Prostate gland (tissue), 2 donors: ENCODE data around the gene PROSER1.

ENCODE experiments used
- POLR2A ChIP-seq: fragments of 450-650 bp; IDR thresholded peaks from one replicate; pipeline ENCODE4 v1.6.1; 2016; ENCODE audit warnings: antibody characterized with exemption, mild to moderate bottlenecking
- POLR2AphosphoS5 ChIP-seq: sonication (generic); formaldehyde crosslinking; IDR thresholded peaks from one replicate; pipeline ENCODE4 v1.6.1; 2017; ENCODE audit warnings: antibody characterized with exemption
- TF ChIP-seq, protein P1 (sequence below), 4 experiments: fragments of 200-600 bp in 2 of 4; fragments of 450-650 bp in 2 of 4; sonication (generic) in 2 of 4; IDR thresholded peaks; 1 replicate in 3 of 4; 2 replicates in 1 of 4; pipeline ENCODE4 v1.5.1; 2016 to 2019; ENCODE audit warnings: antibody characterized with exemption in 4 of 4, mild to moderate bottlenecking in 2 of 4, moderate library complexity in 2 of 4

DNA sequence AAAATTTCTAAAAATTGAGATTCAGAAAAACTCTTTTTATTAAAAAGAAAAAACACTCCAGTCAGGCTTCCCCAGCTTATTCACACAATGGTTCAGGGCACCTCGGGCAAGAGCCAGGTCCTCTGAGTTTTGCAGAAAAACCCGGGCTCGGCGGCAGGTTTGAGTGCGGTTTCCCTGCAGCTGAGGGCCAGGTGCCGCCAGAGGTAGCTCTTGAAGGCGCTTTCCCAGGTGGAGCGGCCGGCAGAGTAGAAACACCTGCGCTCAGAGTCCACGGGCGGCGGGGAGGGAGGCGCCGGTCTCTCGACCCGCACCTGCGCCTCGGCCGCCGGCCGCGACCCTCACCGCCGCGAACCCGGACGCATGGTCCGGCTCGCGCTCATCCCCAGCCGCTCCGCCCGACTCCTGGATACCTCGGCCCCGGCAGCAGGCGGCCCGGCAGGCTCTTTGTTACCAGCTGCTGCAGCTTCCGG lies 444 bp downstream of the PROSER1 start:
- TF ChIP-seq, protein P1, sequence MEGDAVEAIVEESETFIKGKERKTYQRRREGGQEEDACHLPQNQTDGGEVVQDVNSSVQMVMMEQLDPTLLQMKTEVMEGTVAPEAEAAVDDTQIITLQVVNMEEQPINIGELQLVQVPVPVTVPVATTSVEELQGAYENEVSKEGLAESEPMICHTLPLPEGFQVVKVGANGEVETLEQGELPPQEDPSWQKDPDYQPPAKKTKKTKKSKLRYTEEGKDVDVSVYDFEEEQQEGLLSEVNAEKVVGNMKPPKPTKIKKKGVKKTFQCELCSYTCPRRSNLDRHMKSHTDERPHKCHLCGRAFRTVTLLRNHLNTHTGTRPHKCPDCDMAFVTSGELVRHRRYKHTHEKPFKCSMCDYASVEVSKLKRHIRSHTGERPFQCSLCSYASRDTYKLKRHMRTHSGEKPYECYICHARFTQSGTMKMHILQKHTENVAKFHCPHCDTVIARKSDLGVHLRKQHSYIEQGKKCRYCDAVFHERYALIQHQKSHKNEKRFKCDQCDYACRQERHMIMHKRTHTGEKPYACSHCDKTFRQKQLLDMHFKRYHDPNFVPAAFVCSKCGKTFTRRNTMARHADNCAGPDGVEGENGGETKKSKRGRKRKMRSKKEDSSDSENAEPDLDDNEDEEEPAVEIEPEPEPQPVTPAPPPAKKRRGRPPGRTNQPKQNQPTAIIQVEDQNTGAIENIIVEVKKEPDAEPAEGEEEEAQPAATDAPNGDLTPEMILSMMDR (IDR thresholded peaks at IDR 0.05), result peak in 1 of 4 experiments; percentile 3
- TF ChIP-seq POLR2AphosphoS5 (no peak), POLR2A (no peak)
